ENCODE data around the gene OPRL1.
A peak's percentile ranks its signal among the peaks of the same experiment; 100 is the strongest.

The OPRL1 gene

GRCh38 chr20:64057628-64058498, 22.0 kb upstream of the OPRL1 start:
- Mint-ChIP-seq H3K4me1 (peaks cover 21% of the 10 kb centered on the region), H3K9me3 (no peaks in the 10 kb centered on the region), H3K4me3 (peak overlapping the region; percentile 65), H3K27ac (no peak overlapping the region), H3K36me3 (ENCODE audit: low read depth) (no peaks in the 10 kb centered on the region), H3K27me3 (no peaks in the 10 kb centered on the region)
- ATAC-seq (peak; percentile 70), DNase-seq (peak; percentile 95)

GRCh38 chr20:64058536-64058935, 21.3 kb upstream of the OPRL1 start:
- Mint-ChIP-seq H3K36me3 (ENCODE audit: low read depth) (no peaks in the 10 kb centered on the region), H3K4me3 (peak overlapping the region; percentile 65), H3K27ac (no peak overlapping the region), H3K4me1 (peaks cover 21% of the 10 kb centered on the region), H3K27me3 (no peaks in the 10 kb centered on the region), H3K9me3 (no peaks in the 10 kb centered on the region)
- no peak for DNase-seq
- ATAC-seq, result no peak

GRCh38 chr20:64062276-64062595, 17.6 kb upstream of the OPRL1 start:
- ATAC-seq (no peak), DNase-seq (no peak)
- H3K4me3 Mint-ChIP-seq, result peak overlapping the region; percentile 87
- H3K36me3 Mint-ChIP-seq (ENCODE audit: low read depth), result no peaks in the 10 kb centered on the region
- H3K9me3 Mint-ChIP-seq, result no peaks in the 10 kb centered on the region
- peaks cover 49% of the 10 kb centered on the region for H3K4me1 Mint-ChIP-seq
- no peaks in the 10 kb centered on the region for H3K27me3 Mint-ChIP-seq
- H3K27ac Mint-ChIP-seq, result no peak overlapping the region

- H3K9me3 Mint-ChIP-seq, result no peaks in the 10 kb centered on the region
- no peaks in the 10 kb centered on the region for H3K27me3 Mint-ChIP-seq
- peak within 1 kb of the TSS; percentile 82 for H3K27ac Mint-ChIP-seq
- H3K4me3 Mint-ChIP-seq, result peak within 1 kb of the TSS; percentile 87
- peaks cover 45% of the 10 kb centered on the region for H3K4me1 Mint-ChIP-seq
- DNase-seq (peak; percentile 97), ATAC-seq (peak; percentile 85)
- H3K36me3 Mint-ChIP-seq (ENCODE audit: low read depth), result no peaks in the 10 kb centered on the region
Observed at GRCh38 chr20:64062596-64063388, 17.1 kb upstream of the OPRL1 start, which contains the start of gene TCEA2. TSS of gene TCEA2 (plus strand) at chr20:64063198. CDS start at chr20:64063313, 115 bp downstream.

- Mint-ChIP-seq H3K4me3 (peak overlapping the region; percentile 87), H3K27ac (peak overlapping the region; percentile 82), H3K27me3 (no peaks in the 10 kb centered on the region), H3K36me3 (ENCODE audit: low read depth) (no peaks in the 10 kb centered on the region), H3K9me3 (no peaks in the 10 kb centered on the region), H3K4me1 (peaks cover 40% of the 10 kb centered on the region)
- no peak for ATAC-seq
- DNase-seq, result peak; percentile 61
Observed at GRCh38 chr20:64063389-64064144, 16.3 kb upstream of the OPRL1 start.

GRCh38 chr20:64064145-64064698, 15.7 kb upstream of the OPRL1 start:
- Mint-ChIP-seq H3K4me1 (peaks cover 39% of the 10 kb centered on the region), H3K4me3 (peak overlapping the region; percentile 87), H3K27ac (peak overlapping the region; percentile 82), H3K27me3 (no peaks in the 10 kb centered on the region), H3K9me3 (no peaks in the 10 kb centered on the region), H3K36me3 (ENCODE audit: low read depth) (no peaks in the 10 kb centered on the region)
- DNase-seq (no peak), ATAC-seq (no peak)

GRCh38 chr20:64065062-64065973, 14.6 kb upstream of the OPRL1 start:
- ATAC-seq (no peak), DNase-seq (no peak)
- Mint-ChIP-seq H3K9me3 (no peaks in the 10 kb centered on the region), H3K36me3 (ENCODE audit: low read depth) (no peaks in the 10 kb centered on the region), H3K4me3 (peak overlapping the region; percentile 29), H3K4me1 (peaks cover 39% of the 10 kb centered on the region), H3K27me3 (no peaks in the 10 kb centered on the region), H3K27ac (peak overlapping the region; percentile 67)

- ATAC-seq, result peak; percentile 68
- peak; percentile 72 for DNase-seq
- Mint-ChIP-seq H3K4me1 (peaks cover 39% of the 10 kb centered on the region), H3K27me3 (no peaks in the 10 kb centered on the region), H3K9me3 (no peaks in the 10 kb centered on the region), H3K27ac (peak overlapping the region; percentile 67), H3K36me3 (ENCODE audit: low read depth) (no peaks in the 10 kb centered on the region), H3K4me3 (peak overlapping the region; percentile 29)
Observed at GRCh38 chr20:64065974-64066343, 13.9 kb upstream of the OPRL1 start.

- peaks cover 39% of the 10 kb centered on the region for H3K4me1 Mint-ChIP-seq
- H3K27ac Mint-ChIP-seq, result no peak overlapping the region
- no peaks in the 10 kb centered on the region for H3K36me3 Mint-ChIP-seq (ENCODE audit: low read depth)
- DNase-seq (no peak), ATAC-seq (no peak)
- no peaks in the 10 kb centered on the region for H3K27me3 Mint-ChIP-seq
- H3K9me3 Mint-ChIP-seq, result no peaks in the 10 kb centered on the region
- no peak overlapping the region for H3K4me3 Mint-ChIP-seq
Observed at GRCh38 chr20:64067005-64067632, 12.8 kb upstream of the OPRL1 start.

- H3K4me1 Mint-ChIP-seq, result peaks cover 42% of the 10 kb centered on the region
- DNase-seq (no peak), ATAC-seq (no peak)
- no peak overlapping the region for H3K27ac Mint-ChIP-seq
- H3K36me3 Mint-ChIP-seq (ENCODE audit: low read depth), result no peaks in the 10 kb centered on the region
- no peaks in the 10 kb centered on the region for H3K27me3 Mint-ChIP-seq
- no peaks in the 10 kb centered on the region for H3K9me3 Mint-ChIP-seq
- H3K4me3 Mint-ChIP-seq, result no peak overlapping the region
Observed at GRCh38 chr20:64067733-64068307, 12.1 kb upstream of the OPRL1 start.

GRCh38 chr20:64068386-64069208, 11.3 kb upstream of the OPRL1 start:
- H3K36me3 Mint-ChIP-seq (ENCODE audit: low read depth), result peaks cover 4% of the 10 kb centered on the region
- no peak for DNase-seq
- peaks cover 42% of the 10 kb centered on the region for H3K4me1 Mint-ChIP-seq
- H3K4me3 Mint-ChIP-seq, result no peak overlapping the region
- H3K27ac Mint-ChIP-seq, result no peak overlapping the region
- no peak for ATAC-seq
- no peaks in the 10 kb centered on the region for H3K9me3 Mint-ChIP-seq
- no peaks in the 10 kb centered on the region for H3K27me3 Mint-ChIP-seq

GRCh38 chr20:64069209-64069613, 10.7 kb upstream of the OPRL1 start:
- peaks cover 4% of the 10 kb centered on the region for H3K36me3 Mint-ChIP-seq (ENCODE audit: low read depth)
- H3K9me3 Mint-ChIP-seq, result no peaks in the 10 kb centered on the region
- H3K4me1 Mint-ChIP-seq, result peaks cover 36% of the 10 kb centered on the region
- no peak for ATAC-seq
- no peaks in the 10 kb centered on the region for H3K27me3 Mint-ChIP-seq
- DNase-seq, result no peak
- no peak overlapping the region for H3K4me3 Mint-ChIP-seq
- no peak overlapping the region for H3K27ac Mint-ChIP-seq

Measured in activated naive CD8-positive, alpha-beta T cell treated with anti-CD3 and anti-CD28 coated beads, Interleukin-2, amount 50 U/mL, for 24 hours (primary cell).